IMR-90 (cell line): ENCODE measurements around the gene TUSC2. TPM values are rescaled to one million over a fixed set of nuclear protein-coding genes. Genes with fewer than 3 reads are reported as not detected.

Source experiments
- ATAC-seq: fragments of 200-7000 bp; cut with Tn5 transposase; 2 replicates; pipeline ENCODE4 v1.9.1; 2020; ENCODE audit warnings: low read depth, mild to moderate bottlenecking, moderate library complexity
- BruUV-seq: library from RNA; stranded (reverse); fragments of 400-500 nt; replicated peaks from 2 replicates; lab custom pipeline; 2021; lab: Mats Ljungman, UMichigan
- CTCF ChIA-PET: fragments of 300-600 bp; formaldehyde crosslinking; extraction: SDS; loops from one replicate; lab custom pipeline; 2021; ENCODE audit warnings: antibody characterized with exemption; lab: Yijun Ruan, JAX
- POLR2A ChIA-PET: fragments of 300-600 bp; sonication (Branson Sonifier 250); formaldehyde crosslinking; loops from one replicate; lab custom pipeline; 2022; ENCODE audit warnings: antibody characterized with exemption; ENCODE audit not compliant: unreplicated experiment; lab: Charles Lee
- DNase-seq: peaks from one replicate; pipeline ENCODE4 v3.0.0; 2013
- H2AFZ ChIP-seq: replicated peaks from 2 replicates; pipeline ENCODE3; 2013; ENCODE audit warnings: low read length, mild to moderate bottlenecking; ENCODE audit not compliant: poor library complexity
- H2AK5ac ChIP-seq: 2 replicates; pipeline ENCODE4 v1.6.1; 2013; ENCODE audit warnings: low read depth, low read length, inconsistent platforms
- H2AK9ac ChIP-seq: replicated peaks from 2 replicates; pipeline ENCODE3; 2013; ENCODE audit warnings: mild to moderate bottlenecking, low read depth, low read length, moderate library complexity; ENCODE audit not compliant: poor library complexity
- H2BK120ac ChIP-seq: 2 replicates; pipeline ENCODE4 v1.6.1; 2013; ENCODE audit warnings: low read depth, low read length, inconsistent platforms
- H2BK15ac ChIP-seq: 3 replicates; pipeline ENCODE4 v1.6.1; 2013; ENCODE audit warnings: low read depth, low read length, inconsistent platforms
- H2BK20ac ChIP-seq: 2 replicates; pipeline ENCODE4 v1.6.1; 2013; ENCODE audit warnings: low read depth, mild to moderate bottlenecking, inconsistent platforms, low read length, moderate library complexity
- H2BK5ac ChIP-seq: 2 replicates; pipeline ENCODE4 v1.6.1; 2013; ENCODE audit warnings: mild to moderate bottlenecking, low read depth, low read length, inconsistent platforms; ENCODE audit not compliant: poor library complexity, severe bottlenecking
- H3K14ac ChIP-seq: replicated peaks from 2 replicates; pipeline ENCODE4 v1.6.1; 2013; ENCODE audit warnings: low read depth, low read length, inconsistent platforms
- H3K18ac ChIP-seq: 2 replicates; pipeline ENCODE4 v1.6.1; 2013; ENCODE audit warnings: low read depth, low read length, control low read depth
- H3K23ac ChIP-seq: 2 replicates; pipeline ENCODE4 v1.6.1; 2013; ENCODE audit warnings: low read depth, low read length, inconsistent platforms
- H3K27ac ChIP-seq: 2 replicates; pipeline ENCODE4 v1.5.1; 2013; ENCODE audit warnings: mild to moderate bottlenecking, control low read depth, low read length; ENCODE audit not compliant: insufficient read depth
- H3K27me3 ChIP-seq: 2 replicates; pipeline ENCODE4 v1.6.1; 2013; ENCODE audit warnings: low read length; ENCODE audit not compliant: control insufficient read depth, insufficient read depth
- H3K36me3 ChIP-seq: 2 replicates; pipeline ENCODE4 v1.6.1; 2013; ENCODE audit warnings: low read length, mixed read lengths; ENCODE audit not compliant: control insufficient read depth, insufficient read depth
- H3K4ac ChIP-seq: 2 replicates; pipeline ENCODE4 v1.6.1; 2013; ENCODE audit warnings: low read depth, low read length, inconsistent platforms
- H3K4me1 ChIP-seq: 2 replicates; pipeline ENCODE4 v1.6.1; 2013; ENCODE audit warnings: low read length, mixed read lengths; ENCODE audit not compliant: control insufficient read depth, insufficient read depth
- H3K4me2 ChIP-seq: 2 replicates; pipeline ENCODE4 v1.6.1; 2013; ENCODE audit warnings: low read depth, mild to moderate bottlenecking, control low read depth, low read length, moderate library complexity
- H3K4me3 ChIP-seq: 2 replicates; pipeline ENCODE4 v1.5.1; 2013; ENCODE audit warnings: low read depth, mild to moderate bottlenecking, control low read depth, low read length, moderate library complexity; ENCODE audit not compliant: insufficient read depth
- H3K56ac ChIP-seq: 2 replicates; pipeline ENCODE4 v1.6.1; 2013; ENCODE audit warnings: low read length, inconsistent platforms; ENCODE audit not compliant: insufficient read depth; ENCODE audit errors: extremely low read depth
- H3K79me1 ChIP-seq, 2 experiments: 2 replicates each; pipeline ENCODE4 v1.6.1; 2013; ENCODE audit warnings: low read length in 2 of 2, inconsistent platforms in 1 of 2, low read depth in 1 of 2
- H3K9ac ChIP-seq: 2 replicates; pipeline ENCODE4 v1.6.1; 2013; ENCODE audit warnings: low read depth, low read length, control low read depth
- H3K9me1 ChIP-seq: 2 replicates; pipeline ENCODE4 v1.6.1; 2013; ENCODE audit warnings: low read length, inconsistent platforms; ENCODE audit not compliant: insufficient read depth
- H3K9me3 ChIP-seq: 2 replicates; pipeline ENCODE4 v1.6.1; 2013; ENCODE audit warnings: low read length; ENCODE audit not compliant: control insufficient read depth, insufficient read depth
- H4K20me1 ChIP-seq: 2 replicates; pipeline ENCODE4 v1.6.1; 2013; ENCODE audit warnings: low read length, inconsistent platforms; ENCODE audit not compliant: insufficient read depth
- H4K5ac ChIP-seq: 2 replicates; pipeline ENCODE4 v1.6.1; 2013; ENCODE audit warnings: mild to moderate bottlenecking, low read depth, low read length, control low read depth
- H4K8ac ChIP-seq, 2 experiments: 2 replicates each; pipeline ENCODE4 v1.6.1; 2013; ENCODE audit warnings: low read depth in 2 of 2, low read length in 2 of 2, control low read depth in 1 of 2, inconsistent platforms in 1 of 2
- H4K91ac ChIP-seq: 2 replicates; pipeline ENCODE4 v1.6.1; 2013; ENCODE audit warnings: low read depth, low read length, inconsistent platforms; ENCODE audit not compliant: insufficient read depth
- BHLHE40 ChIP-seq: fragments of 150-350 bp; IDR thresholded peaks from 2 replicates; pipeline ENCODE4 v1.6.1; 2016; ENCODE audit warnings: mild to moderate bottlenecking, low read depth, low read length
- CEBPB ChIP-seq: IDR thresholded peaks from 2 replicates; pipeline ENCODE4 v1.6.1; 2012; ENCODE audit warnings: low read depth, low read length, improper control_type of control experiment
- CHD1 ChIP-seq: IDR thresholded peaks from 2 replicates; pipeline ENCODE4 v1.6.1; 2012; ENCODE audit warnings: low read depth, low read length, improper control_type of control experiment
- FOS ChIP-seq: fragments of 150-350 bp; IDR thresholded peaks from 2 replicates; pipeline ENCODE4 v1.6.1; 2016; ENCODE audit warnings: low read depth, low read length
- MAFK ChIP-seq: IDR thresholded peaks from 2 replicates; pipeline ENCODE4 v1.6.1; 2012; ENCODE audit warnings: low read depth, low read length, improper control_type of control experiment
- MAZ ChIP-seq: IDR thresholded peaks from 2 replicates; pipeline ENCODE4 v1.6.1; 2012; ENCODE audit warnings: low read depth, mild to moderate bottlenecking, low read length, improper control_type of control experiment, moderate library complexity, borderline replicate concordance
- MXI1 ChIP-seq: IDR thresholded peaks from 2 replicates; pipeline ENCODE4 v1.6.1; 2012; ENCODE audit warnings: low read depth, mild to moderate bottlenecking, low read length, moderate library complexity, borderline replicate concordance
- POLR2A ChIP-seq: IDR thresholded peaks from 2 replicates; pipeline ENCODE4 v1.6.1; 2012; ENCODE audit warnings: mild to moderate bottlenecking, low read depth, low read length
- RAD21 ChIP-seq: IDR thresholded peaks from 2 replicates; pipeline ENCODE4 v1.6.1; 2012; ENCODE audit warnings: low read length, improper control_type of control experiment
- RCOR1 ChIP-seq: IDR thresholded peaks from 2 replicates; pipeline ENCODE4 v1.6.1; 2012; ENCODE audit warnings: mild to moderate bottlenecking, low read length, improper control_type of control experiment; ENCODE audit not compliant: insufficient replicate concordance
- RFX5 ChIP-seq: IDR thresholded peaks from 2 replicates; pipeline ENCODE4 v1.8.0; 2012; ENCODE audit warnings: low read depth, mild to moderate bottlenecking, low read length, moderate library complexity
- SMC3 ChIP-seq: fragments of 150-350 bp; IDR thresholded peaks from 2 replicates; pipeline ENCODE4 v1.6.1; 2016; ENCODE audit warnings: low read depth, mild to moderate bottlenecking, antibody characterized with exemption, low read length, moderate library complexity
- WGBS, 2 experiments: methylation state at CpG; one replicate each; pipeline versions ENCODE4 v1.1.5 to v1.1.7; 2013; ENCODE audit warnings: missing lambda C conversion rate in 2 of 2; ENCODE audit not compliant: insufficient read length in 1 of 2; ENCODE audit errors: extremely low coverage in 2 of 2; 5-methylcytosine and 5-hydroxymethylcytosine counted together
- dilution Hi-C: fragments of 300-500 bp; cut with HindIII; formaldehyde crosslinking; loops from one replicate; pipeline ENCODE4 v1.14.3; 2018; ENCODE audit warnings: low sequenced_read_pairs; ENCODE audit not compliant: unreplicated experiment
- in situ Hi-C: fragments of 300-500 bp; cut with MboI; formaldehyde crosslinking; loops from 3 replicates; pipeline ENCODE4 v1.14.3; 2019; ENCODE audit warnings: low sequenced_read_pairs, inconsistent platforms, mixed read lengths
- intact Hi-C: fragments of 100-400 bp; cut with micrococcal nuclease; formaldehyde crosslinking; loops from 2 replicates; pipeline ENCODE4 v1.10.0; 2022
- polyA plus RNA-seq, 3 experiments: library from polyadenylated mRNA; depleted of rRNA; stranded (reverse); fragments of >200 nt; gene quantifications; 2 replicates each; pipeline ENCODE4 v1.2.3, GENCODE V29; 2012; ENCODE audit warnings: low replicate concordance in 1 of 3
- total RNA-seq: library from RNA; depleted of rRNA; stranded (reverse); fragments of >200 nt; gene quantifications from 2 replicates; pipeline ENCODE4 v1.2.3, GENCODE V29; 2012
- TF ChIP-seq, protein P1 (sequence below): conservative IDR thresholded peaks from 2 replicates; pipeline ENCODE4 v1.5.1; 2012; ENCODE audit warnings: mild to moderate bottlenecking, low read depth, low read length, improper control_type of control experiment
- TF ChIP-seq, protein P2 (sequence below): fragments of 150-350 bp; IDR thresholded peaks from 2 replicates; pipeline ENCODE4 v1.6.1; 2016; ENCODE audit warnings: low read depth, mild to moderate bottlenecking, low read length, moderate library complexity, borderline replicate concordance
- TF ChIP-seq, protein P3 (sequence below): fragments of 150-350 bp; IDR thresholded peaks from 2 replicates; pipeline ENCODE4 v1.6.1; 2017; ENCODE audit warnings: mild to moderate bottlenecking, antibody characterized with exemption, low read length, low read depth

TUSC2 gene
- total and polyA plus RNA-seq, 2 of the 4 experiments (the other 2 are of a cell fraction) = 13.4 to 24.0 TPM

DNA sequence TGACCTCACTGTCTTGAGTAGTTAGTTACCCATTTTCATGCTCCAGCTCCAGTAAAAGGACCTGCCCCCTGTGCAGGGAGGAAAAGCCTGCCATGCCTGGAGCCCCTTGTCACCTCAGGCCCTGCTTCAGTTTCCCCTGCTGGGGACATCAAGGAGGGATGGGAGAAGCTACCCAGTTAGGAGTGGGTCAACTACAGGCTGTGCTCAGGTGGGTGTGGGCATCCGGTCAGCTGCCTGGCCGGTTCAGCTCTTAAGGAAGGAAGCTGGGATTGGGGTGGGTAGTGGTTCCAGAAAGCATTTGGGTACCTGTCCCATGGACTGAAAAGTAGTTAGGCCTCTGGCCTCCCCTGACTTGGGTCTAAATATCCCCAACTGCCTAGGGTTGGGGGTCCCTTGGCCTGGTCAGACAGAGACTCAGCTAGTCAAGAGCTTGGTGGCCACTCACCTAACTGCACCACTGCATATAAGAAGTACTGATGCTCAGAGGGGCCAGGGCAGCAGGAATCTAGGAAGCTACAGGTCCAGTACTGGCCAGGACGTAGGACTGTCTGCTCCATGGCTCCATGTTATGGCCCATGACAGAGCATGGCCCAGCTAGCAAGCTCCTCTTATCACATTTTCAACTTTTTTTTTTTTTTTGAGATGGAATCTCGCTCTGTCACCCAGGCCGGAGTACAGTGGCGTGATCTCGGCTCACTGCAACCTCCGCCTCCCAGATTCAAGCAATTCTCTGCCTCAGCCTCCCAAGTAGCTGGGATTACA, 48.6 kb downstream of the TUSC2 start:
- no peak overlapping the region for H2AFZ ChIP-seq
- ChIA-PET CTCF (interaction anchor here (0.6 kb wide), 1 partner anchor 53 kb away, joined by 5 read pairs; no protein-coding TSS in a partner anchor), POLR2A (interaction anchor here (0.7 kb wide), 1 partner anchor 220 kb away, joined by 5 read pairs; no protein-coding TSS in a partner anchor)
- no CpG with 5 or more reads among the region's 8 CpGs for WGBS, 2 experiments
- H3K36me3 ChIP-seq = peaks cover 17% of the 10 kb centered on the region; the same call in 1 of the 2 replicates
- peak overlapping the region; percentile 88 for H2AK9ac ChIP-seq
- H3K18ac ChIP-seq = no peak overlapping the region
- H3K9me1 ChIP-seq = no peaks in the 10 kb centered on the region
- H2BK20ac ChIP-seq = no peak overlapping the region
- no peak for DNase-seq
- TF ChIP-seq RCOR1 (no peak), CEBPB (no peak), FOS (no peak), CHD1 (no peak), RFX5 (no peak), MAZ (no peak), MAFK (no peak), RAD21 (no peak), BHLHE40 (no peak), SMC3 (no peak), POLR2A (no peak), MXI1 (no peak)
- TF ChIP-seq, protein P1, sequence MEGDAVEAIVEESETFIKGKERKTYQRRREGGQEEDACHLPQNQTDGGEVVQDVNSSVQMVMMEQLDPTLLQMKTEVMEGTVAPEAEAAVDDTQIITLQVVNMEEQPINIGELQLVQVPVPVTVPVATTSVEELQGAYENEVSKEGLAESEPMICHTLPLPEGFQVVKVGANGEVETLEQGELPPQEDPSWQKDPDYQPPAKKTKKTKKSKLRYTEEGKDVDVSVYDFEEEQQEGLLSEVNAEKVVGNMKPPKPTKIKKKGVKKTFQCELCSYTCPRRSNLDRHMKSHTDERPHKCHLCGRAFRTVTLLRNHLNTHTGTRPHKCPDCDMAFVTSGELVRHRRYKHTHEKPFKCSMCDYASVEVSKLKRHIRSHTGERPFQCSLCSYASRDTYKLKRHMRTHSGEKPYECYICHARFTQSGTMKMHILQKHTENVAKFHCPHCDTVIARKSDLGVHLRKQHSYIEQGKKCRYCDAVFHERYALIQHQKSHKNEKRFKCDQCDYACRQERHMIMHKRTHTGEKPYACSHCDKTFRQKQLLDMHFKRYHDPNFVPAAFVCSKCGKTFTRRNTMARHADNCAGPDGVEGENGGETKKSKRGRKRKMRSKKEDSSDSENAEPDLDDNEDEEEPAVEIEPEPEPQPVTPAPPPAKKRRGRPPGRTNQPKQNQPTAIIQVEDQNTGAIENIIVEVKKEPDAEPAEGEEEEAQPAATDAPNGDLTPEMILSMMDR = no peak
- TF ChIP-seq, protein P2, sequence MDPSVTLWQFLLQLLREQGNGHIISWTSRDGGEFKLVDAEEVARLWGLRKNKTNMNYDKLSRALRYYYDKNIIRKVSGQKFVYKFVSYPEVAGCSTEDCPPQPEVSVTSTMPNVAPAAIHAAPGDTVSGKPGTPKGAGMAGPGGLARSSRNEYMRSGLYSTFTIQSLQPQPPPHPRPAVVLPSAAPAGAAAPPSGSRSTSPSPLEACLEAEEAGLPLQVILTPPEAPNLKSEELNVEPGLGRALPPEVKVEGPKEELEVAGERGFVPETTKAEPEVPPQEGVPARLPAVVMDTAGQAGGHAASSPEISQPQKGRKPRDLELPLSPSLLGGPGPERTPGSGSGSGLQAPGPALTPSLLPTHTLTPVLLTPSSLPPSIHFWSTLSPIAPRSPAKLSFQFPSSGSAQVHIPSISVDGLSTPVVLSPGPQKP = no peak
- TF ChIP-seq, protein P3, sequence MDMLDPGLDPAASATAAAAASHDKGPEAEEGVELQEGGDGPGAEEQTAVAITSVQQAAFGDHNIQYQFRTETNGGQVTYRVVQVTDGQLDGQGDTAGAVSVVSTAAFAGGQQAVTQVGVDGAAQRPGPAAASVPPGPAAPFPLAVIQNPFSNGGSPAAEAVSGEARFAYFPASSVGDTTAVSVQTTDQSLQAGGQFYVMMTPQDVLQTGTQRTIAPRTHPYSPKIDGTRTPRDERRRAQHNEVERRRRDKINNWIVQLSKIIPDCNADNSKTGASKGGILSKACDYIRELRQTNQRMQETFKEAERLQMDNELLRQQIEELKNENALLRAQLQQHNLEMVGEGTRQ = no peak
- H3K4me2 ChIP-seq = no peak overlapping the region
- H4K5ac ChIP-seq = no peak overlapping the region
- no peak overlapping the region; the same call in 1 of the 2 replicates for H3K14ac ChIP-seq
- H2AK5ac ChIP-seq = no peak overlapping the region
- no peak overlapping the region for H3K27ac ChIP-seq
- no peak overlapping the region for H4K8ac ChIP-seq
- BruUV-seq = no TSS peak
- H3K4me3 ChIP-seq = no peak overlapping the region
- H3K9me3 ChIP-seq = no peaks in the 10 kb centered on the region
- no peaks in the 10 kb centered on the region for H4K20me1 ChIP-seq
- H3K4me1 ChIP-seq = no peaks in the 10 kb centered on the region
- dilution Hi-C loops = no loop called here
- no peak overlapping the region for H4K91ac ChIP-seq
- no peaks in the 10 kb centered on the region for H3K79me1 ChIP-seq
- in situ Hi-C loops = no loop called here
- intact Hi-C loops = no loop called here
- no peak overlapping the region for H3K9ac ChIP-seq
- H3K56ac ChIP-seq = no peak overlapping the region
- H2BK15ac ChIP-seq = no peak overlapping the region
- no peak overlapping the region for H2BK120ac ChIP-seq
- no peak overlapping the region for H3K23ac ChIP-seq
- no peaks in the 10 kb centered on the region for H3K27me3 ChIP-seq
- H3K4ac ChIP-seq = no peak overlapping the region
- ATAC-seq = no peak; the same call in 1 of the 2 replicates
- H2BK5ac ChIP-seq = no peak overlapping the region
